Measurements from ENCODE around the gene PPP1R1A. TPM values are rescaled to one million over a fixed set of nuclear protein-coding genes. Genes with fewer than 3 reads are reported as not detected.

PPP1R1A gene
- total and polyA plus RNA-seq, 9 of the 15 experiments (the other 6 are each of a cell fraction or from before 2014, with no cell fraction given) = not detected

GRCh38 chr12:54558759-54559158 is 29.7 kb downstream of the PPP1R1A start:
- Histone ChIP-seq H2AFZ (ENCODE audit: low read depth, low read length) (no peak overlapping the region), H3K27ac (ENCODE audit: extremely low read depth, low read depth, low read length) (no peak overlapping the region), H3K27me3 (ENCODE audit: control insufficient read depth in 2 of 2, insufficient read depth in 2 of 2, low read length in 2 of 2) (peaks cover 0 to 5% of the 10 kb centered on the region in 2 experiments; a peak in 1 of 5 replicates), H3K79me2 (ENCODE audit: control insufficient read depth, insufficient read depth, low read length) (no peaks in the 10 kb centered on the region), H3K9ac (ENCODE audit: insufficient read depth in 1 of 2, low read depth in 2 of 2, low read length in 2 of 2) (no peak overlapping the region), H3K4me1 (replicated peaks in 1 of 2; ENCODE audit: control insufficient read depth in 2 of 2, insufficient read depth in 2 of 2, low read length in 2 of 2) (peaks cover 3 to 14% of the 10 kb centered on the region in 2 experiments; a peak in 4 of 5 replicates), H3K36me3 (ENCODE audit: control insufficient read depth, insufficient read depth, low read length) (no peaks in the 10 kb centered on the region), H3K9me3 (replicated peaks; ENCODE audit: control insufficient read depth, insufficient read depth, low read depth, low read length) (no peaks in the 10 kb centered on the region), H3K9me1 (ENCODE audit: control insufficient read depth, insufficient read depth, low read length) (no peaks in the 10 kb centered on the region), H4K20me1 (replicated peaks; ENCODE audit: control insufficient read depth, insufficient read depth, low read length) (no peaks in the 10 kb centered on the region), H3K4me2 (ENCODE audit: insufficient read depth, low read length) (no peak overlapping the region), H3K4me3 (no peak overlapping the region)
- CTCF ChIA-PET (ENCODE audit: low intra/inter-chr PET ratio) = no interaction called here
- FAIRE-seq (no peak), ATAC-seq (no peak), DNase-seq (ENCODE audit: extremely low read depth in 1 of 4, low spot score in 3 of 4) (no peak)
- TF ChIP-seq SAFB2 (IDR thresholded peaks at IDR 0.05; ENCODE audit: borderline replicate concordance, low read depth, low read length, severe bottlenecking) (no peak), ESRRA (IDR thresholded peaks at IDR 0.05; ENCODE audit: borderline replicate concordance, low read depth) (peak; percentile 50; the same call in 1 of the 2 replicates), RBM25 (IDR thresholded peaks at IDR 0.05; ENCODE audit: low read depth, low read length, severe bottlenecking) (peak; percentile 76)
- POLR2A ChIA-PET = interaction anchor here (0.7 kb wide), 1 partner anchor 8 kb away, joined by 3 read pairs; no protein-coding TSS in a partner anchor
- intact Hi-C loops (cut with micrococcal nuclease) (no loop called here), in situ Hi-C loops (cut with MboI) (no loop called here)
- no TSS peak for BruUV-seq (replicated peaks)
- 0% methylated on average over 1 of the region's 1 CpG for WGBS (ENCODE audit: insufficient coverage, low coverage, missing lambda C conversion rate)

- H4K20me1 ChIP-seq (replicated peaks; ENCODE audit: control insufficient read depth, insufficient read depth, low read length) = no peaks in the 10 kb centered on the region
- H3K4me3 ChIP-seq = no peak overlapping the region
- no peak overlapping the region for H2AFZ ChIP-seq (ENCODE audit: low read depth, low read length)
- ATAC-seq (no peak), FAIRE-seq (no peak), DNase-seq (ENCODE audit: extremely low read depth in 1 of 4, low spot score in 3 of 4) (no peak)
- H3K27me3 ChIP-seq (ENCODE audit: control insufficient read depth in 2 of 2, insufficient read depth in 2 of 2, low read length in 2 of 2) = peaks cover 0 to 5% of the 10 kb centered on the region in 2 experiments; a peak in 1 of 5 replicates
- no peaks in the 10 kb centered on the region for H3K36me3 ChIP-seq (ENCODE audit: control insufficient read depth, insufficient read depth, low read length)
- BruUV-seq (replicated peaks) = no TSS peak
- no peaks in the 10 kb centered on the region for H3K9me1 ChIP-seq (ENCODE audit: control insufficient read depth, insufficient read depth, low read length)
- no peak overlapping the region for H3K9ac ChIP-seq (ENCODE audit: insufficient read depth in 1 of 2, low read depth in 2 of 2, low read length in 2 of 2)
- ChIA-PET POLR2A (interaction anchor here (0.7 to 1.8 kb wide), 2 partner anchors 8 to 9 kb away, joined by 3 to 6 read pairs; partner anchors contain the start of gene PDE1B), CTCF (ENCODE audit: low intra/inter-chr PET ratio) (no interaction called here)
- H3K4me1 ChIP-seq (replicated peaks in 1 of 2; ENCODE audit: control insufficient read depth in 2 of 2, insufficient read depth in 2 of 2, low read length in 2 of 2) = peaks cover 3 to 14% of the 10 kb centered on the region in 2 experiments; a peak in 4 of 5 replicates
- intact Hi-C loops (cut with micrococcal nuclease) = no loop called here
- H3K9me3 ChIP-seq (replicated peaks; ENCODE audit: control insufficient read depth, insufficient read depth, low read depth, low read length) = no peaks in the 10 kb centered on the region
- no peaks in the 10 kb centered on the region for H3K79me2 ChIP-seq (ENCODE audit: control insufficient read depth, insufficient read depth, low read length)
- in situ Hi-C loops (cut with MboI) = no loop called here
- no peak overlapping the region for H3K4me2 ChIP-seq (ENCODE audit: insufficient read depth, low read length)
- H3K27ac ChIP-seq (ENCODE audit: extremely low read depth, low read depth, low read length) = no peak overlapping the region
- 0% methylated on average over 5 of the region's 5 CpGs for WGBS (ENCODE audit: insufficient coverage, low coverage, missing lambda C conversion rate)
- TF ChIP-seq, protein P1, sequence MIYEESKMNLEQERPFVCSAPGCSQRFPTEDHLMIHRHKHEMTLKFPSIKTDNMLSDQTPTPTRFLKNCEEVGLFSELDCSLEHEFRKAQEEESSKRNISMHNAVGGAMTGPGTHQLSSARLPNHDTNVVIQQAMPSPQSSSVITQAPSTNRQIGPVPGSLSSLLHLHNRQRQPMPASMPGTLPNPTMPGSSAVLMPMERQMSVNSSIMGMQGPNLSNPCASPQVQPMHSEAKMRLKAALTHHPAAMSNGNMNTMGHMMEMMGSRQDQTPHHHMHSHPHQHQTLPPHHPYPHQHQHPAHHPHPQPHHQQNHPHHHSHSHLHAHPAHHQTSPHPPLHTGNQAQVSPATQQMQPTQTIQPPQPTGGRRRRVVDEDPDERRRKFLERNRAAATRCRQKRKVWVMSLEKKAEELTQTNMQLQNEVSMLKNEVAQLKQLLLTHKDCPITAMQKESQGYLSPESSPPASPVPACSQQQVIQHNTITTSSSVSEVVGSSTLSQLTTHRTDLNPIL (CRISPR knock-in tag; IDR thresholded peaks at IDR 0.05) = no peak
- TF ChIP-seq BRD4 (IDR thresholded peaks at IDR 0.05) (no peak), U2AF2 (optimal IDR thresholded peaks at IDR 0.05; ENCODE audit: low read depth, low read length) (no peak), HINFP (tag; conservative IDR thresholded peaks at IDR 0.05; ENCODE audit: low read depth) (no peak), TCF7L2 (IDR thresholded peaks at IDR 0.05; ENCODE audit: low read depth, low read length) (no peak), MCM5 (IDR thresholded peaks at IDR 0.05; ENCODE audit: low read depth) (no peak), ZFX (CRISPR knock-in tag; IDR thresholded peaks at IDR 0.05) (no peak)
- TF ChIP-seq, protein P2, sequence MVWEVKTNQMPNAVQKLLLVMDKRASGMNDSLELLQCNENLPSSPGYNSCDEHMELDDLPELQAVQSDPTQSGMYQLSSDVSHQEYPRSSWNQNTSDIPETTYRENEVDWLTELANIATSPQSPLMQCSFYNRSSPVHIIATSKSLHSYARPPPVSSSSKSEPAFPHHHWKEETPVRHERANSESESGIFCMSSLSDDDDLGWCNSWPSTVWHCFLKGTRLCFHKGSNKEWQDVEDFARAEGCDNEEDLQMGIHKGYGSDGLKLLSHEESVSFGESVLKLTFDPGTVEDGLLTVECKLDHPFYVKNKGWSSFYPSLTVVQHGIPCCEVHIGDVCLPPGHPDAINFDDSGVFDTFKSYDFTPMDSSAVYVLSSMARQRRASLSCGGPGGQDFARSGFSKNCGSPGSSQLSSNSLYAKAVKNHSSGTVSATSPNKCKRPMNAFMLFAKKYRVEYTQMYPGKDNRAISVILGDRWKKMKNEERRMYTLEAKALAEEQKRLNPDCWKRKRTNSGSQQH (CRISPR knock-in tag; IDR thresholded peaks at IDR 0.05) = no peak
These were observed 30.1 kb downstream of the PPP1R1A start for GRCh38 chr12:54558311-54558710.
